GM19468 (cell line): ENCODE measurements around the gene SIX1.
A peak's percentile ranks its signal among the peaks of the same experiment; 100 is the strongest.

ENCODE experiments used
- ATAC-seq: cut with Tn5 transposase; IDR thresholded peaks from one replicate; pipeline ENCODE4 v1.9.1; 2021; ENCODE audit warnings: mild to moderate bottlenecking, moderate library complexity, moderate number of reproducible peaks; ENCODE audit not compliant: unreplicated experiment; ENCODE audit errors: extremely low read depth

SIX1 gene

DNA sequence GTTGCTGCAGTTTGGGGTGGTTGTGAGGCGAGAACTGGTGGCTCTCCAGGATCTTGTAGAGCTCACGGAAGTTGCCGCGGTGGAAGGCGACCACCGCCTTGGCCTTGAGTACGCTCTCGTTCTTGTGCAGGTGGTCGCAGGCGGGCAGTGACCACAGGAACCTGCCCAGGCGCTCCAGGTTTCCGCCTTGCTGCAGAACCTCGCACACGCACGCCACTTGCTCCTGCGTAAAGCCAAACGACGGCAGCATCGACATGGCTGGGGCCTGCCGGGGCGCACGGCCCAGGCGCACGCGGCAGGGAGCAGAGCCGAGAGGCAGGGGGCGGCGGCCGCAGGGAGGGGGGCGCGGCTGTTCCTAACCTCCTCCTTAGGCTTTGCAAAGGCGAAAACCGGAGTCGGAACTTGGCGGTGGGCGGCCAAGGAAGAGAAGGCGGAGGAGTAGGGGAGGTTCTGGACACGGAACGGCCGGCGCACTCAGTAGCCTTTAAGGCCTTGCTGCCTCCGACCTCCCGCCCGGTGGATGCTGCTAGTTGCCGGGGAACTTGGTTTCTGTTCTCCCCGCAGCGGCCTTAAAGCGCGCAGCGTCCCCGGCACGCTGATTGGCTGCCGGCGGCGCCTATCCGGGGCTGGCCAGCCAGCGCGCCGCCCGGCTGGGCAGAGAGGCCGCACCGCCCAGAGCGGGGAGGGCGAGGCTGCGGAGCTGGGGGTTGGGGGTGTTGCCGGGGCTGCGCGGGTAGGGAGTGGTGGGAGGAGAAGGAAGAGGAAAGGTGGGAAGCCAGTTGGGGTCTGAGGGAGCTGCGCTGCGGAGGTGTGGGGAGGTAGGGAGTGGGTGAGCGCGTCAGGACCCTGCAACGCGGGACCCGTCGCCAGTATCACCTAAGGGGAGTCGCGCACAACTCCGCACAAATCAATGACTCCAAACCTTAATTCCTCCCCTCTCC lies at the start of gene SIX1:
Gene SIX1 (minus strand): TSS at position 544 of the 941 bp plus-strand sequence. CDS start 288 bp downstream, at position 256.
- no peak for ATAC-seq

GRCh38 chr14:60695327-60695726 lies 46.0 kb upstream of the SIX1 start:
- ATAC-seq = no peak

DNA sequence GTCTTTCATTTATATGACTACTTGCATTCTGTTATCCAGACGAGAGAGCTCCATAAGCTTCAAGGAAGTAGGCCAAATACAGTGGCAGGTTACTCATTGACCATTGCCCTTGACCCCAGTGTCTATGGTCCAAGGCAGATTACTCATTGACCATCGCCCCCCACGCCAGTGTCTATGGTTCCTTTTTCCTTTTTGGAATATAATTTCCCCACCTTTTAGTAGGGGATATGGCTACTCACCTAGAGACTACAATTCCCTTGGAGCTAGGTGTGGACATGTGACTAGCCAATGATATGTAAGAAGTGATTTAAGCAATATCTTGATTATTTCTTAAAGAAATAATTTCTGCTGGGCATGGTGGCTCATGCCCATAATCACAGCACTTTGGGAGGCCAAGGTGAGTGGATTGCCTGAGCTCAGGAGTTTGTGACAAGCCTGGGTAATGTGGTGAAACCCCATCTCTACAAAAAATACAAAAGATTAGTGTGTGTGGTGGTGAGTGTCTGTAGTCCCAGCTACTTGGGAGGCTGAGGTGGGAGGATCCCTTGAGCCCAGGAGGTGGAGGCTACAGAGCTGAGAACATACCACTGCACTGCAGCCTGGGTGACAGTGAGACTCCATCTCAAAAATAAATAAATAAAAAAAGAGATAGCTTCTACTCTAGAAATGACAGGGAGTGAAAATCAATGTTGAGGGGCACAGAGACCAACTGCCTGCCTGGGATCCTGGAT lies 42.3 kb upstream of the SIX1 start:
- ATAC-seq = no peak

- ATAC-seq = no peak
These were observed 37.6 kb upstream of the SIX1 start for GRCh38 chr14:60686865-60687264.

DNA sequence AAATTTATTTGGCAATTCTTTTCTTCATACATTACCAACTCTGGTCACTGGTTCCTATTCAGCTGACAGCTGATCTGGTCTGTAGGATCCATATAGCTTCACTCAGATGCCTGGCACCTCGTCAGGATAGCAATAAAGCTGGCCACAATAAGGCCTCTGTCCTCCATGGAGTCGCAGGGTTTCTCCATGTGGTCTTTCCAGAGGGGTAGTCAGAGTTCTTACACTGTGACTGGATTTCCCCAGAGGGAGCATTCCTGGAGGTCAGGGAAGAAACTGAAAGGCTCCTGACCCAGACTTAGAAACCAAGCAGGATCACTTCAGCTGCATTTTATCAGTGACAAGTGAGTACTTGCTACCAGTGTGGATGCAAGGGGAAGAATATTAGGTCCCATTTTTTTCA lies 34.9 kb upstream of the SIX1 start:
- ATAC-seq = no peak

DNA sequence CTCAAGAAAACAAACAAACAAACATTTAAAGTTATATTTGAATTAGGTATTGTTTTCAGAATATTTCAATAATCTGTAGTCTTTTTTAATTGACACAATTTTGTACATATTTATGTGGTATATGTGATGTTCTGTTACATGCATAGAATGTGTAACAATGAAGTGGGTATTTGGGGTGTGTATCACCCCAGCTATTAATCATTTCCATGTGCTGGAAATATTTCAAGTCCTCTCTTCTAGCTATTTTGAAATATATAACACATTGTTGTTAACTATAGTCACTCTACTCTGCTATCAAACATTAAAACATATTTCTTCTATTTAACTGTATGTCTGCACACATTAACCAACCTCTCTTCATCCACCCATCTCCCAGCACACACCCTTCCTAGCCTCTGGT lies 32.0 kb upstream of the SIX1 start:
- ATAC-seq = no peak

DNA sequence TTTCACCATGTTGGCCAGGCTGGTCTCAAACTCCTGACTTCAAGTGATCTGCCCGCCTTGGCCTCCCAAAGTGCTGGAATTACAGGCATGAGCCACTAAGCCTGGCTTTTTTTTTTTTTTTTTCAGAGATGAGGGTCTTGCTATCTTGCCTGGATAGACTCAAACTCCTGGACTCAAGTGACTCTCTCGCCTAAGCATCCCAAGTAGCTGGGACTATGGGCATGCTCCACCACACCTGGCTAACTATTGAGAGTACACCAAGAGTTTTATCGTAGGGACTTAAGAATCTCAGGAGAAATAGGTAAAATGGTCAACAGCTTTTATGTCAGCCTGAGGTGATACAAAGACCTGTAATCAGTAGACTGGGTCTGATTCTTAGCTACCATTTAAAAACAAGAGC lies 31.2 kb upstream of the SIX1 start:
- no peak for ATAC-seq

GRCh38 chr14:60679566-60680258 lies 30.4 kb upstream of the SIX1 start:
- no peak for ATAC-seq

- no peak for ATAC-seq
These were observed 28.4 kb upstream of the SIX1 start for GRCh38 chr14:60677701-60678100.

- ATAC-seq = no peak
These were observed 21.7 kb upstream of the SIX1 start for GRCh38 chr14:60670989-60671388.

DNA sequence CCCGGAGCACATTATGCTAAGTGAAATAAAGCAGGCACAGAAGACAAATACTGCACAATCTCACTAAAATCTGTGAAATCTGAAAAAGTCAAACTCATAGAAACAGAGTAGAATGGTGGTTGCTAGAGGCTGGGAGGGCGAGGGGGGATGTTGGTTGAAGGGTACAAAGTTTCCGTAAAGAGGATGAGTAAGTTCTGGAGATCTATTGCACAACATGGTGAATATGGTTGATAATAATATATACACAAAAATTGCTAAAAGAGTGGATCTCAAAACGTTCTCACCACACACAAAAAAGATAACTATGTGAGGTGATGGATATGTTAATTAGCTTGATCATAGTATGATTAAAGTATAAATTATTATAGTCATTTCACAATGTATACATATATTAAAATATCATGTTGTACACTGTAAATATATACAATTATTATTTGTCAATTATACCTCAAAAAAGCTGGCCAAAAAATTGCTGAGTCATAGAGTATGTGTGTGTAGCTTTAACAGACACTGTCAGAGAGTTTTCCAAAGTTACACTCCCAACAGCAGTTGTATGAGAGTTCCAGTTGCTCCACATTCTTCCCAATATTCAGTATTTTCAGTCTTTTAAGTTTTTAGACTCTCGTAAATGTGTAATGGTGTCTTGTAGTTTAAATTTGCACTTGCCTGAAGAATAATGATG lies 19.3 kb upstream of the SIX1 start:
- no peak for ATAC-seq

DNA sequence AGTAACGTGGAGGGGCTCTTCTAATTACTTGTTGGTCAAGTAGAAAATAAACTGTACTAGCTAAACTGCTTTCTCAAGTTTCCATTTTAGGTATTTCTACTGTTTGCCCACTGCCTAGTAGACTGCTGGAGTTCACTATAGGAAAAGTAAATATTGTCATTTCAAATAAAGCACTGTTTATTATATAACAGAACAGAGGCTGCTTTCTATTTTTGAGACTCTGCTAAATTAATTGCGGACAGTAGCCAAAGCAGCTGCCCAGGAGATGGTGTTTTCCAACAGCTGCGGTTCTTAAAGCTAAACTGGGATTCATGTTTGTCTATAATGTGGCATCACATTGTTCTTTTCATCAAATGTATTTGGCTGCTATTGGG lies 15.9 kb upstream of the SIX1 start:
- ATAC-seq = no peak

DNA sequence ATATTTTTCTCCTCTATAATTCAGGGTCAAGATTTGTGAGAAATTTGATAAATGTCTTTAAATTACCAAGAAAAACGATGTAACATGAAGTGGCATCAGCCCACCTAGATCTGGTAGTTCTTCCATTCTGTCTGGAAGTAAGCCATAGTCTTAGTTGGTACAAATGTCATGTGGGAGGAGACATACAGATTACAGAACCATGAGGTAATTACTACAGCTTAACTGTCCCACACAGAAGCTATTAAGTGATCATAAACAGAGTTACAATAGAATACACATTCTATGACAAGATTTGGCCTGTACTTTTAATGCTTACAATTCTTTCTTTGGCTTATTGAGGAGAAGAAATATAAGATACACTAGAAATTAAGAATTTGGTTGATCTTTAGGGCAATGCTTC lies 13.7 kb upstream of the SIX1 start:
- ATAC-seq = no peak

DNA sequence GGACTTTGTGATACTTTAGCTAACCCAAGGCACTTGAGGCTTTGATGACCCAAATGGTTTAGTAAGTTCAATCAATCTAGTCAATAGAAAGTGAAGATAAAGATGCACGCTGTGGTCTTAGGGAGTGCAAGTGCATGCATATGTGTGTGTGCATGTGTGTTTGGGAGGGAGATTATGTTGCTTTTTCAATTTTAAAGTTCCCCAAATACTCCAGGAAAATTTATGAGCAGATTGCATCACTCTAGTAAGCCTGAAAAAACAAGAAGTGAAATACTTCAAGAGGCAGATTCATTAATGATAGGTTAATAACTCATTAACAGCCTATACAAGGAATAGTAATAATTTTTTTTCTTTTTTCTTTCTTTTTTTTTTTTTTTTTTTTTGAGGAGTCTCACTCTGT lies 12.4 kb upstream of the SIX1 start:
- no peak for ATAC-seq

- no peak for ATAC-seq
These were observed 9.8 kb upstream of the SIX1 start for GRCh38 chr14:60658909-60659585.

GRCh38 chr14:60658211-60658690 lies 9.0 kb upstream of the SIX1 start:
- ATAC-seq = no peak

DNA sequence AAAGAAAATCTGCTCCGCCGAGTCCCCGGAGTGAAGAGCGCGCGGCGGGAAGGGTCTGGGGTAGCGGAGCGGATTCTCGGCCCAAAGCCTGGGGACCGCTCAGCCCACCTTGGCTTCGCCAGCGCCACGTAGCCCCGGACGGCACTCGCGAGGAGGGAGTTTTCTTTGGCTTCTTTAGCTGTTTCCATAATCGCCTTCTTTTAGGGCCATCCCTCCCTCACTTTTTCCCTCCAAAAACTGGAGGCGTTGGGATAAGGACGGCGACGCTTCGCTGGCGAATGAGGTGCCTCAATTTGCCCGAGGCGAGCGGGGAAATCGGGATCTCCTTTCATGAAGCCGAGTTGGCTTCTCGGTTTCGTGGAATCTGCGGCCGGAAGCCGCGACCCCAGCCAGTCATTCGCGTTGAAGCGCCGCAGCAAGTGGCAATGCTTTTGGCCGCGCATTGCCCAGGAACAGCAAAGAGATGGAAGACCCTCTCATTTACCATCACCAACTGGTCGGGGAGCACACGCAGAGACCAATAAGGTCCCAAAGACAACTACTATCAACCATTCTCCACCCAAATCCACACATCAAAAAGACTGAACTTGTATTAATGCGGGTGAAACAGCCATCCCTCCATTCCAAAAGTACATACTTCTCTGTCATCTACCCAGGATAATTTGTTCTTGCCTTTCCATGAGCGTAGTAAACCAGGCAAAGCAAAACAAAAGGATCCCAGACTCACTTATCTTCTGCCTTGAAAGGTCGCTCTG lies 8.4 kb upstream of the SIX1 start:
- ATAC-seq = no peak

- ATAC-seq = peak; percentile 62
These were observed 7.6 kb upstream of the SIX1 start for GRCh38 chr14:60656686-60657455.
